Epithelial cell of esophagus (primary cell): Measurements from ENCODE around the gene ADAM12.

Experiments
- DNase-seq: peaks from one replicate; pipeline ENCODE4 v3.0.0; 2010; ENCODE audit warnings: low read depth
- H3K4me3 ChIP-seq: 2 replicates; pipeline ENCODE4 v1.5.1; 2011; ENCODE audit warnings: mild to moderate bottlenecking, low read length, control low read depth
- CTCF ChIP-seq: IDR thresholded peaks from 2 replicates; pipeline ENCODE4 v1.5.1; 2011; ENCODE audit warnings: low read depth, mild to moderate bottlenecking, low read length, control low read depth, inconsistent platforms; ENCODE audit not compliant: insufficient read depth; ENCODE audit errors: missing control alignments

ADAM12 gene

GRCh38 chr10:126302826-126303665 is 85.2 kb downstream of the ADAM12 start:
- no peak overlapping the region for H3K4me3 ChIP-seq
- peak; percentile 28 for TF ChIP-seq CTCF
- peak; percentile 9 for DNase-seq

GRCh38 chr10:126302476-126302756 is 85.9 kb downstream of the ADAM12 start:
- no peak for DNase-seq
- H3K4me3 ChIP-seq = no peak overlapping the region

GRCh38 chr10:126301701-126302475 is 86.4 kb downstream of the ADAM12 start:
- no peak for DNase-seq
- H3K4me3 ChIP-seq = no peak overlapping the region
- no peak for TF ChIP-seq CTCF

More at GRCh38 chr10:126302476-126302756, 85.9 kb downstream of the ADAM12 start:
- TF ChIP-seq CTCF = no peak

GRCh38 chr10:126294451-126294850 is 93.8 kb downstream of the ADAM12 start:
- DNase-seq = no peak

GRCh38 chr10:126290232-126290631 is 98.0 kb downstream of the ADAM12 start:
- DNase-seq = no peak
- no peak for TF ChIP-seq CTCF
- H3K4me3 ChIP-seq = no peak overlapping the region

More at GRCh38 chr10:126294451-126294850, 93.8 kb downstream of the ADAM12 start:
- H3K4me3 ChIP-seq = no peak overlapping the region
- TF ChIP-seq CTCF = no peak

GRCh38 chr10:126288547-126289493 is 99.5 kb downstream of the ADAM12 start:
- TF ChIP-seq CTCF = no peak
- H3K4me3 ChIP-seq = no peak overlapping the region
- DNase-seq = no peak
